Esophagus squamous epithelium (tissue), 5 donors: ENCODE results near the gene THSD8. TPM values are rescaled to one million over a fixed set of nuclear protein-coding genes. Genes with fewer than 3 reads are reported as not detected.

Experiments
- DNase-seq: peaks from one replicate; lab custom pipeline; 2025; lab: John Stamatoyannopoulos, UW
- H3K27ac ChIP-seq, 4 donors: fragments of 200-600 bp; sonication (generic); one replicate each; pipeline ENCODE4 v1.5.1; 2016 to 2019; ENCODE audit warnings: mild to moderate bottlenecking in 1 of 4
- H3K27me3 ChIP-seq, 4 donors: fragments of 200-600 bp; sonication (generic); 1 replicate in 3 of 4; 2 replicates in 1 of 4; pipeline versions ENCODE4 v1.5.1 to v1.6.0; 2017 to 2021; ENCODE audit warnings: antibody characterized with exemption in 1 of 4
- H3K36me3 ChIP-seq, 3 donors: fragments of 200-600 bp; sonication (generic); one replicate each; pipeline ENCODE4 v1.5.1; 2016 to 2019
- H3K4me1 ChIP-seq, 3 donors: fragments of 200-600 bp; sonication (generic); one replicate each; pipeline ENCODE4 v1.5.1; 2017 to 2019
- H3K4me3 ChIP-seq, 4 donors: fragments of 200-600 bp; sonication (generic); 1 replicate in 3 of 4; 2 replicates in 1 of 4; pipeline ENCODE4 v1.5.1; 2016 to 2019; ENCODE audit warnings: mild to moderate bottlenecking in 2 of 4, moderate library complexity in 1 of 4
- H3K9me3 ChIP-seq, 3 donors: fragments of 200-600 bp; sonication (generic); one replicate each; pipeline ENCODE4 v1.5.1; 2016 to 2019
- CTCF ChIP-seq, 6 experiments: fragments of 450-650 bp in 4 of 6; fragments of 200-600 bp in 2 of 6; sonication (generic) in 2 of 6; IDR thresholded peaks; one replicate each; pipeline ENCODE4 v1.5.1; 2016 to 2019; ENCODE audit warnings: antibody characterized with exemption in 6 of 6, mild to moderate bottlenecking in 4 of 6, moderate library complexity in 4 of 6
- POLR2A ChIP-seq, 4 donors: fragments of 450-650 bp; IDR thresholded peaks; one replicate each; pipeline ENCODE4 v1.6.1; 2017; ENCODE audit warnings: antibody characterized with exemption in 4 of 4, mild to moderate bottlenecking in 4 of 4, moderate library complexity in 3 of 4
- WGBS, 2 donors: methylation state at CpG; one replicate each; pipeline ENCODE4 v1.1.5; 2018; 5-methylcytosine and 5-hydroxymethylcytosine counted together
- intact Hi-C: fragments of 100-400 bp; cut with DNase I; formaldehyde crosslinking; loops from one replicate; pipeline ENCODE4 v1.15.0; 2022
- total RNA-seq, 4 donors: library from RNA; depleted of rRNA; stranded (reverse); fragments of >200 nt; gene quantifications; one replicate each; pipeline ENCODE4 v1.1.0, GENCODE V29; 2016
- donor health status: DM: yes; HTN: yes; CAD: no.

THSD8 gene
- total RNA-seq, 4 donors from 2014 or later = not detected

GRCh38 chr19:12767666-12768065 is 34.2 kb upstream of the THSD8 start:
- Histone ChIP-seq H3K27ac (no peak overlapping the region), H3K36me3 (peaks cover 0 to 91% (median 14%) of the 10 kb centered on the region in 3 donors), H3K9me3 (no peaks in the 10 kb centered on the region), H3K4me3 (no peak overlapping the region), H3K4me1 (peaks cover 0 to 7% (median 6%) of the 10 kb centered on the region in 3 donors), H3K27me3 (no peaks in the 10 kb centered on the region)
- no peak for DNase-seq
- TF ChIP-seq CTCF (IDR thresholded peaks at IDR 0.05) (no peak), POLR2A (IDR thresholded peaks at IDR 0.05) (no peak)
- intact Hi-C loops = loop anchor here (5.0 kb wide), 1 partner anchor 35 kb away; the partner anchor contains the start of genes PRDX2 and THSD8
- 92 to 94% methylated on average over 13 to 14 of the region's 15 CpGs for WGBS, 2 donors

GRCh38 chr19:12769689-12770088 is 32.2 kb upstream of the THSD8 start:
- no peak overlapping the region for H3K4me3 ChIP-seq
- TF ChIP-seq POLR2A (IDR thresholded peaks at IDR 0.05) (no peak), CTCF (IDR thresholded peaks at IDR 0.05) (no peak)
- WGBS, 2 donors = 73 to 74% methylated on average over 22 of the region's 37 CpGs
- no peak for DNase-seq
- peaks cover 0 to 74% (median 4%) of the 10 kb centered on the region in 3 donors for H3K36me3 ChIP-seq
- no peaks in the 10 kb centered on the region for H3K27me3 ChIP-seq
- no peaks in the 10 kb centered on the region for H3K9me3 ChIP-seq
- peaks cover 0 to 11% (median 11%) of the 10 kb centered on the region in 3 donors for H3K4me1 ChIP-seq
- intact Hi-C loops = loop anchor here (5.0 kb wide), 2 partner anchors 33 to 73 kb away; partner anchors contain the start of genes PRDX2 and THSD8
- H3K27ac ChIP-seq = no peak overlapping the region

- Histone ChIP-seq H3K4me1 (peaks cover 0 to 14% (median 13%) of the 10 kb centered on the region in 3 donors), H3K27me3 (no peaks in the 10 kb centered on the region), H3K36me3 (peaks cover 0 to 62% (median 3%) of the 10 kb centered on the region in 3 donors), H3K9me3 (no peaks in the 10 kb centered on the region), H3K27ac (no peak overlapping the region), H3K4me3 (no peak overlapping the region)
- WGBS, 2 donors = 83 to 89% methylated on average over 1 to 9 of the region's 13 CpGs
- TF ChIP-seq POLR2A (IDR thresholded peaks at IDR 0.05) (no peak), CTCF (IDR thresholded peaks at IDR 0.05) (no peak)
- DNase-seq = no peak
- intact Hi-C loops = loop anchor here (5.0 kb wide), 1 partner anchor 71 kb away; no protein-coding TSS in a partner anchor
These were observed 30.9 kb upstream of the THSD8 start for GRCh38 chr19:12770922-12771321.

GRCh38 chr19:12772323-12772722 is 29.5 kb upstream of the THSD8 start:
- WGBS, 2 donors = 82 to 100% methylated on average over 1 to 2 of the region's 4 CpGs
- TF ChIP-seq CTCF (IDR thresholded peaks at IDR 0.05) = no peak
- peaks cover 5 to 24% (median 12%) of the 10 kb centered on the region in 3 donors for H3K4me1 ChIP-seq
- no peaks in the 10 kb centered on the region for H3K9me3 ChIP-seq
- no peak overlapping the region for H3K4me3 ChIP-seq
- H3K27me3 ChIP-seq = no peaks in the 10 kb centered on the region
- intact Hi-C loops = loop anchor here (5.0 kb wide), 1 partner anchor 70 kb away; no protein-coding TSS in a partner anchor
- H3K27ac ChIP-seq = no peak overlapping the region
- peaks cover 0 to 50% (median 3%) of the 10 kb centered on the region in 3 donors for H3K36me3 ChIP-seq
- DNase-seq = no peak

GRCh38 chr19:12773571-12773970 is 28.3 kb upstream of the THSD8 start:
- WGBS, 2 donors = 86 to 88% methylated on average over 2 of the region's 2 CpGs
- Histone ChIP-seq H3K4me1 (peaks cover 9 to 37% (median 16%) of the 10 kb centered on the region in 3 donors), H3K36me3 (peaks cover 0 to 37% (median 3%) of the 10 kb centered on the region in 3 donors), H3K9me3 (no peaks in the 10 kb centered on the region), H3K4me3 (no peak overlapping the region), H3K27me3 (no peaks in the 10 kb centered on the region), H3K27ac (peak overlapping the region in 2 of 4 donors; percentile 98)
- intact Hi-C loops = loop anchor here (5.0 kb wide), 1 partner anchor 69 kb away; no protein-coding TSS in a partner anchor
- DNase-seq = no peak
- TF ChIP-seq POLR2A (IDR thresholded peaks at IDR 0.05) (no peak), CTCF (IDR thresholded peaks at IDR 0.05) (peak in 2 of 6 experiments; percentile 4 to 33)
